GM21737 (cell line): ENCODE measurements around the gene TTC1.
"Not testable (repeated sequence)": the region's sequence is repeated elsewhere in the genome, so short reads cannot be mapped to it uniquely, and the experiment has no call there.

Experiments
- ATAC-seq: cut with Tn5 transposase; IDR thresholded peaks from one replicate; pipeline ENCODE4 v1.9.1; 2021; ENCODE audit warnings: mild to moderate bottlenecking, moderate library complexity; ENCODE audit not compliant: unreplicated experiment

TTC1 gene

GRCh38 chr5:159993194-159993593 is 15.7 kb upstream of the TTC1 start:
- ATAC-seq = no peak

GRCh38 chr5:159995907-159996306 is 13.0 kb upstream of the TTC1 start:
- no peak for ATAC-seq

GRCh38 chr5:160001457-160001856 is 7.5 kb upstream of the TTC1 start:
- no peak for ATAC-seq

- no peak for ATAC-seq
Observed at GRCh38 chr5:160007514-160007913, 1.4 kb upstream of the TTC1 start.

- not testable (repeated sequence) for ATAC-seq
Observed at GRCh38 chr5:160008529-160008876, 436 bp upstream of the TTC1 start.

- peak; percentile 11 for ATAC-seq
Observed at GRCh38 chr5:160009591-160009989, 651 bp downstream of the TTC1 start.

- no peak for ATAC-seq
Observed at GRCh38 chr5:160011471-160011870, 2.5 kb downstream of the TTC1 start.

- ATAC-seq = not testable (repeated sequence)
Observed at GRCh38 chr5:160014197-160014596, 5.3 kb downstream of the TTC1 start.

GRCh38 chr5:160018945-160019625 is 10.1 kb downstream of the TTC1 start:
- ATAC-seq = no peak

GRCh38 chr5:160020266-160020770 is 11.4 kb downstream of the TTC1 start:
- no peak for ATAC-seq

- ATAC-seq = no peak
Observed at GRCh38 chr5:160020964-160021363, 12.0 kb downstream of the TTC1 start.

- ATAC-seq = peak; percentile 90
Observed at GRCh38 chr5:160021831-160022446, 13.0 kb downstream of the TTC1 start.

- ATAC-seq = no peak
Observed at GRCh38 chr5:160023007-160023907, 14.3 kb downstream of the TTC1 start.

GRCh38 chr5:160023908-160024630 is 15.1 kb downstream of the TTC1 start:
- ATAC-seq = no peak

GRCh38 chr5:160029004-160029403 is 20.1 kb downstream of the TTC1 start:
- ATAC-seq = no peak

GRCh38 chr5:160029540-160030139 is 20.7 kb downstream of the TTC1 start:
- no peak for ATAC-seq

GRCh38 chr5:160030631-160031377 is 21.9 kb downstream of the TTC1 start:
- ATAC-seq = no peak

- no peak for ATAC-seq
Observed at GRCh38 chr5:160033546-160034252, 24.8 kb downstream of the TTC1 start.

- no peak for ATAC-seq
Observed at GRCh38 chr5:160036243-160036642, 27.3 kb downstream of the TTC1 start.
